HG03565 (cell line): ENCODE results near the gene BMP6.

ENCODE experiments used
- ATAC-seq: cut with Tn5 transposase; IDR thresholded peaks from one replicate; pipeline ENCODE4 v1.9.1; 2021; ENCODE audit warnings: mild to moderate bottlenecking, moderate library complexity; ENCODE audit not compliant: unreplicated experiment

Gene BMP6

DNA sequence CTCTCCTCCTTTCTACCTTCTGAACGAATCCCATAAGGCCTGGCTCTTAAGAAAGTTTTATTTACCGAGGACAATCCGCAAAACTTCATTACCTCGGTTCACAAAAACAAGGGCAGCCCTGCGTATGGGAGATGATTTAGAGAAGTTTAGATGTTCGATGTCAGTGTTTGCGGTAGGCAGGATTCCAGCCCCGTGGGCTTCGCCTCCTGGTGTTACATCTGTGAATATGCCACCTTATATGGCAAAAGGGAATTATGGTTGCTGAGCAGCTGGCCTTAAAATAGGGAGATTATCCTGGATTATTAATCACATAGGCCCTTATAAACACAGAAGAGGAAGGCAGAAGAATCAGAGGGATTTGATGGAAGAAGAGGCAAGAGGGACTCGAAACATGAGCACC, 21.1 kb downstream of the BMP6 start:
- ATAC-seq = no peak

DNA sequence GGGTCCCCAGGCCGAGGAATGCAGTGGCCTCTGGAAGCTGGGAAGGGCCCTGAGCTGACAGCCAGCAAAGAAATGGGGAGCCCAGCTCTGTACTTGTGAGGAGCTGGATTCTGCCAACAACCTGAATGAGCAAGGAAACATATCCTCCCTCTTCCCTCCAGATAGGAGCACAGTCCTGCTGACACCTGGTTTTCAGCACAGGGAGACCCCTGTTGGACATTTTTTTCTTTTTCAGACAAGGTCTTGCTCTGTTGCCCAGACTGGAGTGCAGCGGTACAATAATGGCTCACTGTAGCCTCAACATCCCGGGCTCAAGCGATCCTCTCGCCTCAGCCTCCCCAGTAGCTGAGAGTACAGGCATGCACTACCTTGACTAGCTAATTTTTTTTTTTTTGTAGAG, 21.5 kb downstream of the BMP6 start:
- ATAC-seq = no peak

DNA sequence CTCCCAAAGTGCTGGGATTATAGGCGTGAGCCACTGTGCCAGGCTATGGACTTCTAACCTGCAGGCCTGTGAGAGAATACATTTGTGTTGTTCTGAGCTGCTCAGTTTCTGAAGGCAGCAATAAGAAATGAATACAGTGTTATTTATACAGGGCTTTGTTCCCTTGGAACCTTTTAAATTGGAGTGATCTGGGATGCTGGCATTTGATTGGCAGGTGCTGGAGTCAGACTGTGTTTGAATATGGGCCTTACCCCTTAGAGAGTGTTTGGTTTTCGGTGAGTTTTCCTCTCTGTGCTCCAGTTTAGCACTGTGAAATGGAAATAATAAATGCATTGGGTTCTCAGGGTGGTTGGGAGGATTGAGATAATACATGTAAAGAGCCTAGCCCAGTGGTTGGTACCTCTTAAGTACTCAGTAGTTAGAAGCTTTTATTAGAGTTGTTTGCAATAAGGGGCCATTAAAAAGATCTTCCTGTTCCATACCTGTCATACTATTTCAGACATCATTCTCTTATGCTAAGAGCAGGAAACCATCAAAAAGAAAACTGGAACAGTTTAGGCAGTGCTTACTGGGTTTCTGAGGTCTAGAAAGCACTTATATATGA, 22.1 kb downstream of the BMP6 start:
- no peak for ATAC-seq

DNA sequence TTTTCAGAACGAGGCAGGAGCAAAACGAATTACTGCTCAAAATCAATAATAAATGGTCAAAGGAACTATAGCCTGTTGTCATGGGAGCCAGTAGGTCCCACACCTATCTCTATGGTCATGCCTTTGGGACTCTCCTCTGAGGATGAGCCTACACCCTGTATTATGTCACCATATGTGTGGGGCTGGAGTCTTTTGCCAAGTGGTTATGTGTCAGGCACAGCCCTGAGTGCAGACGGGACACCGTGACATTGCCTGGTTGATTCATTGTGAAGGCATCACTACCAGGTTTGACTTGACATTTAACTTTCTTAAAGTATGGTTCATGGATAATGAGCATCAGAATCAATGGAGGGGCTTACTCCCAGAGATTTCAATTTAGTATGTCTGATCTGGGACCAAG, 23.6 kb downstream of the BMP6 start:
- ATAC-seq = no peak

DNA sequence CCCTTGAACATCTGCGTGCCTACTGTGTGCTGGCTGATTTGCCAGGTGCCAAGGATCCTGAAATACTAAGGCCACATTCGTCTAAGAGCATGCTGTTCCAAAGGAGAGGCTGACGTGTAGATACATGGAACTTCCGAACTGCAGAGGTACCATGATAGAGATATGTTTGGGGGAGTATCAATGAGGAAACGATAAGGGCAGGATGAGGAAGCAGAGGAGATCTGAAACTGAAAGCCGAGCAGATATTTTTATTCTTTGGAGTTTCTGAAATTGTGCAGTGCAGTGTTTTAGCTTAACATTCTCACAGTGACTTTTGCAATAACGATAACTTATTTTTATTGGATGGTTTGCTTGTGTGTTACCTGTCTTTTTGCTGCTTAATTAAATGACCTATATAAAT, 24.3 kb downstream of the BMP6 start:
- ATAC-seq = no peak

DNA sequence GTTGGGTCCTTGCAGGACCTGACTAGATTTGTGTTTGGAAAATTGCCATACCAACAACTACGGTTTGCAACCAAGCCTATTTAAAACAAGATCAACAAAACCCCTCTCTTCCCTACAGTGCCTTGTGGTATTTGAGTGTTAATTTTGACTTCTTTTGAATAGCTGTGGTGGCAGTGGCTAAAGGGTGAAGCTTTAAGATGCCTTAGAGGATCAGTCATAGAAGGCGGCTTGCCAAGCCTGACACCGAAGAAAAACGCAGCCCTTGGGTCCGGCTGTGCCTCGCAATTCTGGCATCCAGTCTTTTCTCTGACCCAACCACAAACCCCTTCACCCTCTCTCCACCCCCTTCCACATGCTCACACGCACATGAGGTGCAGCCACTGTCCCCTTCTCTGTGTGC, 32.6 kb downstream of the BMP6 start:
- ATAC-seq = no peak

DNA sequence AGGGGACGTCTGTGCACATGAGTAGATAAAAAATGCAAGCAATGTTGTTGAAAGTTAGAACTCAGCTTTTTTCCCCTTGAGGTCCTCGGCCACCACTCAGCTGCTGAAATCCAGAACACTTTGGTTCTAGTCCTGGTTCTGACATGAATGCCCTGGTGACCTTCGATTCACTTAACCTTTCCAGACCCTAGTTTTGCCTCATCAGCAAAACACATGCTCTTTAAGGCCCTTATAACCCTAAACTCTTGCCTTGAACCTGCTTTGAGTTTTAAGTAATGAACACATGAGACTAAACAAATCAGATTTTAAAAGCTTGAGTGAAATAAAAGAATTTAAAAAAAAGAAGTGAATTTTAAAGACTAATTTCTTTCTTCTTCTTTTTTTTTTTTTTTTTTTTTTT, 33.4 kb downstream of the BMP6 start:
- no peak for ATAC-seq

DNA sequence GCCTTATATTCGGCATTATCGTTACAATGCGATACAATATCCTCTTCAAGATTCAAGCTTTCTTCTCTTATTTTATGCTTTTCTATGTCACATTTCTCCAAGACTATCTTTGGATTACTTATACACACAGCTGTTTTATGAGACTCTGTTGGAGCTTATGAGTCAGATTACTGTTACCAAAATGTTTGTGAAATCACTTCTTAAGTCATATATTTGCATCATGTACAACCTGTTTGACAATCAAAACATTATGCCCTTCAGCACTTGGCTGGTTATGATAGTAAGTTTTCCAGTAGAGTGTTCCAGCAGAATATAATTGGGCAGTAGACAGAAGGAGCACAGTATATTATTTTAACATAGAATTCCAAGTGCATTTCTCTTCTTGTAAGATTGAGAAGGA, 35.2 kb downstream of the BMP6 start:
- ATAC-seq = no peak

DNA sequence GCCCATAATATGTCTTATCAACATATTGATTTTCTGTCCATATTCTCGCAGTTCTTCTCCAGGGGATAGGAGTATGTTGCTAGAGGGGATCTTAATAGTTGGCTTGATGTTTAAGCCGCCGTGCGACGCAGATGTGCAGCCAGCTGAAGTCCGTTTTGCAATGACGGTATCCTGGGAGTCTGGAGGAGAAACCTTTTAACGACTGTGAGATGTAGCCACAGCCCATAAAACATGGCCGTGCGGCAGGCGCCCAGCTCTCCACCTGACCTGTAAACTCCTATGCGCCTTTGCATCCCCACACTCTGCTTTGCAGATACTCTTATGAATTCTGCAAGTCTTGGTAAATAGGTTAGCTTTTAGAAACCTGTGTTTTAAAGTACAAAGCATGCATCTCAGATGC, 36.9 kb downstream of the BMP6 start:
- no peak for ATAC-seq

DNA sequence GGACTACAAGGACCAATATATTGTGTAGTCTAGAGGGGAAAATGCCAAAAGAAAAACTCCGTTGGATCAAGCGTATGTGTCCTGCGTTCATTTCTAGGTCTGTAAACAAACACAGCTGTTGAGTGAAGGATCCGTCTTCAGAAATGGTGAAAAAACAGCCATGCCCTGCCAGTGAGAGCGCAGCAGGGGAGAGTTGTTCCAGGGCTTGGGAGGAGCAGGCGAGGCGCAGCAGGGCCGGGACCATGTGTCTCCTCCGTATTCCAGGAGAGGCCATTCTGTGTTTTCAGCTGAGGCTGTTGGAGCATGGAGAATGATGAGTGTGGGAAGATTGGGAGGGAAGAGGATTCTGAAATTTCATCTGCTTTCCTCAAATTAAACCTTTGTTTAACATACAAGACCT, 38.0 kb downstream of the BMP6 start:
- no peak for ATAC-seq

DNA sequence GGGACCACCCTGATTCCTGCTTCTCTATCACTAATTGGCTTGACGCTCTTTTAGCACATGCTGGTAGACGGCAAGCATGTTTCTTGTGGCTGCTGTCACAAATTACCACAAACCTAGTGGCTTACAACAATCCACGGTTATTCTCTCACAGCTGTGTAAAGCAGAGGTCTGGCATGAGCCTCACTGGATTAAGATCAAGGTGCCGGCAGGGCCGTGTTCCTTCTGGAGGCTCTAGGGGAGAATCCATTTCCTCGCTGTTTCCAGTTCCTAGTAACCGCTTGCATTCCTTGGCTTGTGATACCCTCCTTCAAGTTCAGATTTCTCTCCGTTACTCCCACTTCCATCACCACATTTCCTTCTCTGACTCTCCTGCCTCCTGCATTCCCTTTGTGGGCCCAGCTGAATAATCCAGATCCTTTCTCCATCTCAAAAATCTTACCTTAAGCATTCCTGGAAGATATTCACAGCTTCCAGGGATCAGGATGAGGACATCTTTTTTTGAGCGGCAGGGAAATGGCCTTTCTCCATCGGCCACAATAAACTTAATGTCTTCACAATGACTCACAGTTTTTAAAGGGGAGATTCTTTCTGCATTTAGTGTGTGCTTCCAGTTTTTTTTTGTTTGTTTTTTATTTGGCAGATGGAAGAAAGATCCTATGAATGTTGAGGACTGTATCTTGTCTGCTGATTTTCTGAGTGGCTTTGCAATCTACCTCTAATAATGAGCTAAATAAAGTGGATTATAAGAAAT, 39.9 kb downstream of the BMP6 start:
- ATAC-seq = no peak

DNA sequence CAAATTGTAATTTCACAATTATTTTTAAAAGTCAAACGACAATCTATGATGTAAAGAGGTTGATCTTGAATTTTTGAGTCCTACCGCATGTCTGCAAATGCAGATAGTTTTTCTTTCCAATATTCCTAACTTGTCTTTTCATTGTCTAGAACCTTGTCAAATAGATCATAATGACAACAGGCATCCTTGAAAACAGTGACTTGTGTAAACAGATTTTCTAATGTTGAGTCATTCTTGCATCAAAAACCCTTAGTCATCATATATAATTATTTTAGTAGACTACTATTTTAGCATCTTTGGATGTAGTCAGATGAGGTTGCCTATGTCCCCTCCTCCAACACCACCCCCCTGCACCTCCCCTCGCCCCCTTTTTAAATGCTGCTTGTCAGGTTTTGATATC, 43.8 kb downstream of the BMP6 start:
- no peak for ATAC-seq

DNA sequence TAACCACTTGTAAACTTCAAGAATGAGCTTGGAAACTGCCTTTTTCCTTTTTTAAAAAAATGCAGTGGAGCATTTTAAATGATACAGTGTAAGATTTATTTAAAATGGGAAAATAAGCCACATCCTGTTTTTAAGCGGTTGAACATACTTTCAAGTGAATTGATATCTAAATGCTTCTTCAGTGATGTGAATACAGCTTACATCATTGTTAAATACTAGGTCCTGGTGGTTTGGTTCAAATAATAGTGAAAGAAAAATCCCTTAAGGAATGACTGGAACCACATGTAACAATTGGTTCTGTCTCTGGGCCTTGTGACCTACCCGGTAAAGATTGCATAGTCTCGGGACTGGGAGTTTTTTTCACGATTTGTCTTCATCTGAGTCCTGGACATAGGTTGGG, 44.2 kb downstream of the BMP6 start:
- no peak for ATAC-seq

DNA sequence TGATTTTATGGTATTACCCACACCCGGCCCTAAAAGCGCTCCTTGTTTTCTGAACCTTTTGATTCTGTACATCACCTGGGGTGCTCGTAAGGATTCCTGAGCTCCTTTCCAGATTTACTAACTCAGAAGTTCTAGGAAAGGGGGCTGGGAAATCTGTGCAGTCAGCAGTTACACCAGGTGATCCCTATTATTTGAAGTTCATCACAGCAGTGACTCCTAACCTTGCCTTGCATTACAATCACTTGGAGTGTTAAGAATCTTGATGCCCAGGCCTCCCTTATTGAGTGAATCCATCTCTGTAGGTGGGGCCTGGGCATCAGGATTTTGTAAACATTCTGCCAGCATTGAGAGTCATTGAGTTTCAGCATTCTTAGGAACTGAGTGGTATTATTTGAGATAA, 44.7 kb downstream of the BMP6 start:
- no peak for ATAC-seq

DNA sequence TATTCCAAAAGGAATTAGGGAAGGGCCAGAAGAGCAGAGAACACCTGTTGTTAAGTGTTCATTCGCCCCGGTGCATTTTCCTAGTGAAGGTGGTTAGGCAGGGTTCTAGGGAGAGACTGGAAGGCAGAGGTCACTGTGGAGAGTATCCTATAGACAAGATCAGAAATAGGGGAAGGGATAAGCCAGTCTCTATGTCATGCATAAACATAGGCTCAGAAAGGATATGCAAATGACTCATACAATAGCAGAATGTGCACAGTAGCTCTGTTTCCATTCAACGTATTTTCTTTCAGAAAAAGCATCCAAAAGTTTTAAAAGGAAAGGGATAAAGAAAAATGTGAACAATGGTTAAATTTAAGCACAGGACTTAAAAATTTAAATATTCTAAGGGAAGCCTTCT, 47.4 kb downstream of the BMP6 start:
- no peak for ATAC-seq

DNA sequence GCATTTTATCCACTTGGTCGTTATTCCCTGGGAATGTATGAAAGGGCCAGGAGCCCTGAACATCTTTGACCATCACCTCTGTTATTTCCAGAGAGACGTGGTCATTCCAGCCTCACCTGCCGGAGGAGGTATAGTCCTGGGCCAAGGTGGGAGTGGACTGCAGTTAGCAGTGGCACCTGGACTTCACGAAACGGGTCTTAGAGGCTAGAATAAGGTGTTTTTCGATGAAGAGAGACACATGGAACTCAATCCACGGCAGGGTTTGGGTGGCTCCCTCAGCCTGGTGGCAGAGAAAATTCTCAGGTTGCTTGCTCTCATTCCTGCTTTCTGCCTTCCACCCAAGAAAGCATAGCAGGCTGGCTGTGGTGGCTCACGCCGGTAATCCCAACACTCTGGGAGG, 48.0 kb downstream of the BMP6 start:
- no peak for ATAC-seq

DNA sequence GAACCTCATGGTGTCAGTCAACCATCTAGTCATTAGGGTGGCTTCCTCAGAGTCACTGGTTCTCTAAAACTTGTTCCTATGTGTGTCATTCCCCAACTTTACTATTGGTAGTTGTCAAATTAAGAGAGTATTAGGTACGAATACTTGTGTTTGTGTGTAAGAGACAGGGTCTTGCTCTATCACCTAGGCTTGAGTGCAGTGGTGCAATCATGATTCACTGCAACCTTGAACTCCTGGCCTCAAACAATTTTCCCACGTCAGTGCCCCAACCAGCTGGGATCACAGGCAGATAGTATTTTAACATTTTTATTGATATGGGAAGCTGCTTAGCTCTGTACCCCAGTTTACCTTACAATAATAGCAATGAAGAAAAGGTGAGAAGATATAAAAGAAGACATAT, 50.6 kb downstream of the BMP6 start:
- no peak for ATAC-seq

DNA sequence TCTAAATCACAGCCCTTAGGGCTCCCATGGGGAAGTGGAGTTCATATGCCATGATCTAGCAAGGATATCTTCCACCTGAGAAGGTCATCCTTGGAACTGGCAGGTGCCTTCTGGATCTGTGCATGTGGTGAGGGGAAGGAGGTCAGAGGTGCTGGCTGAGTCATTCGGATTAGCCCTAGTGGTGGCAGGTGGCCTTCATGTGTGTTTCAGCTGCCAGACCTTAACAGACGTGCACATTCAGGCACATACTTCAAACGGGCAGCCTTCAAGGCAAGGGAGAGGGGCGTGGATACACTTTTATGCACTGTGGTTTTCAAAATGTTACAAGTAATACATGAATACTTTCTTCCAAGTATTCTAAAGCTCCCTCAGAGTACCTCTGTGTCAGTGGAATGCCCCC, 51.2 kb downstream of the BMP6 start:
- ATAC-seq = no peak

DNA sequence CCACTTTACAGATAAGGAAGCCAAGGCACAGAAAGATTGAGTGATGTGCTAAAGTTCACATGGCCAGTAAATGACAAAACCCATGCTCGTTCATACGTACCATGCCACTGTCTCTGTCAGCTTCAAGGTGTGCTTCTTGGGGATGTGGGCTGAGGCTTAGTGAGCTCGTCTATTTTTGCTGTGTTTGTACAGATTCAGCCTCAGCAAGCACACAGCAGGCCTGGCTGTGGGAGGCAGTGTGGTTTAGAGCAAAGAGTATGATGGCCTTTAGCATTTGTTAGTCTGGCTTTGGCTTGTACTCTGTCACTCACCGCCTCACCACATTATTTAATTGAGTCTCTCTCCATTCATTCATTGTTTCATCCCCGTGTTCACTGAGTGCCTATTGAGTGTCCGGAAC, 55.3 kb downstream of the BMP6 start:
- ATAC-seq = no peak

DNA sequence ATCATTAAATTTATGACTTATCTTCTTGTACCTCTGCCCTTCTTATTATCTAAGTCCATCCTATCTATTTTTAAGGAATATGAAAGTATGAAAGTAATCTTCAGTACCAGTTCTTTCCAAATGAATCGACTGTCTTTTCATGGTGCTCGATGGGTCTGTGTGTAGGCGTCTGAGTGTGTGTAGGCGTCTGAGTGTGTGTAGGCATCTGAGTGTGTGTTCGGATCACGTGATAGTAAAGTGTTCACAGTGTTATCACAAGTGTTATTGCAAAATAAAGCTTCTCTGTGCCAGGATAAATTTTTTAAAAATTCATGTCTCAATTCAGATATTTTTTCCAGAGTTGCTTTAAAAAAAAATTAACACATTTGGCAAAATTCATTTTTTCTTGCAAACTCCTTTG, 58.3 kb downstream of the BMP6 start:
- no peak for ATAC-seq

DNA sequence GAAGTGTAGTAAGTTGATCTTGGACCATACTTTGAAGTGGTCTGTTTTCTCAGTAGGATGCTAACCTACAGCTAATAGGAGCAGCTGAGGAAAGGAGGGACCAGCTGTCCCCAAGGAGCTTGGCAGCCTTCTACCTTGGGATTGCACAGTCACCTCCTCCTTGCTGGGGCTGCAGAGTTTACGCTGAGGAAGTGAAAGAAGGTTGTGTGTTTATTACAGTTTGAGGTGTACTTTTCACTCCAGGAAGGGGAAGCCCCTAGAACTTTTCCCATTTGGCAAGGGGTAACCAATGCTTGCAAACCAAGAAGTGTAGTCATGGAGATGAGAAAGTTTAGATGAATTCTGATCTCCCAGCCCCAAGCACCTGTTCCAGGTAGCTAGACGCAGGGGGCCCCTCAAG, 58.8 kb downstream of the BMP6 start:
- ATAC-seq = peak; percentile 46

DNA sequence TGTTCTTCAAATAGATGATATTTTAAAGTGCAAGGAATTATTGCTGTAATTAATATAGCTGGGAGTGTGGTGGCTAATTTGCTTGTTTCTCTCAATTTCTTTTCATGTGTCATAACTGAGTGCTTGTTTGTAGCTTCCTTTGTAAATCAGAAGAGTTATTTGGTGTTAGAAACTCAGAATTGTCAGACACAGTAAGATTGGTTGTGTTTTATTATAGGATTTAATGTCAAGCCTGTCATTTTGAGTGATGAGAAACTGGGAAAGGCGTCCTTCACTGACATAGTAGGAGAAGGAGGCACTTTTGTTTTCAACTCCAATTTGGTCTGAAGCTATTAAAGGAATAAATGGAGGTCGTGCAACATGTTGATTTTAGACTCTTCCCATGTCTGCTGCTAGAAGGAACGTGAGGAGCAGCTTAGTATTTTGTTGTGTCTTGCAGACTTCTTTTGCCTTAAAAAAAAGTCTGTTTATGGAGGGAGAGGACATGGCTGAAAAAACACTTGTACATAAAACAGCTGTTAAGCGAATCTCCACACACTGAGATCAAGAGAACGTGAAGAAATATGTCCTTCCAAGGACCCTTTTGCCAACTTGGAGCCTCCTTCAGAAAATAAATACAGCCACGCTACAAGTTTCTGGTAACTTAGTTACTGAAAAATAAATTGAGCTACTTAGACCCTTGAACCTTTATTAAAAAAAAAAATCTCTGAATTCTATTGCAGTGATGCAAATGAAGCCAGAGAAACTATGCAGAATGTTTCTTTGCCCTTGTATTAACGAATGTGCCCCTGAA, 59.5 kb downstream of the BMP6 start:
- no peak for ATAC-seq
